GM12872 (cell line): ENCODE data around the gene ZNF79.

Experiments used
- TF ChIP-seq, protein P1 (sequence below): IDR thresholded peaks from 3 replicates; pipeline ENCODE4 v1.5.1; 2011; ENCODE audit warnings: low read depth, mild to moderate bottlenecking, low read length, moderate library complexity; ENCODE audit not compliant: insufficient read depth

Gene ZNF79

DNA sequence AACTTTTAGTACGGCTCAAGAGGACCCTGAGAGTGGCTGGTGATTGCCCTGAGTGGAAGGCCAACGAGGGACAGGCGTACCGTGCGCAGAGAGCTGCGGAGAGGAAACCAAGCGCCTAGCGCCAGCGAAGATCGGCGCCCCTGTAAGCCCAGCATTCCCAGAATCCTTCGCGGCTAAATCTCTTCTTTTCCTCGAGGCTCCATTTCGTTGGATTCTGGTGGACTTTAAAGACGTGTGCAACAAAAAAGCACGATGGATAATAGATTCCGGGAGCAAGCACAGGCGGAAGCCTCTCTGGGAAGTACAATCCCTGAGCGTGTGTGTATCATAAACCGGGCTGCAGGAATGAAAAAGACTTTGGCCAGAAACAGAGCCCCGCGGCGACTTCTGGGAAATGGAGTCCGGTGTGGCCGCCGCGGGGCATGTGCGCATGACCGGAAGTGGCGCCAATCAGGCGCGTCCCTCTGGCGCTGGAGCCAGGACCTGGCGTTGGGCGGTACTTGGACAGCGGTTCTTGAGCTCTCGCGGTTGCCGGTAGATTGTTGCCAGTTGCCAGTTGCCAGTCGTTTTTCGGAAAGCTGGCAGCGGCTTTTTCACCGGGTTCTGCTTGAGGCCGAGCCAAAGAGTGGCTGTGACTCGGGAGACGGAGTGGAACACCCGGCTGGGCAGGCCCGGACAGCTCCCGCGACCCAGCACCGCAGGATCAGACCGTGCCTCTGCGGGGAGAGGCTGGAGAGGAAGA, at the start of gene ZNF79:
Gene ZNF79 (plus strand): TSS at position 449 of the 742 bp plus-strand sequence. CDS start 406 bp downstream, outside the sequence.
- TF ChIP-seq, protein P1, sequence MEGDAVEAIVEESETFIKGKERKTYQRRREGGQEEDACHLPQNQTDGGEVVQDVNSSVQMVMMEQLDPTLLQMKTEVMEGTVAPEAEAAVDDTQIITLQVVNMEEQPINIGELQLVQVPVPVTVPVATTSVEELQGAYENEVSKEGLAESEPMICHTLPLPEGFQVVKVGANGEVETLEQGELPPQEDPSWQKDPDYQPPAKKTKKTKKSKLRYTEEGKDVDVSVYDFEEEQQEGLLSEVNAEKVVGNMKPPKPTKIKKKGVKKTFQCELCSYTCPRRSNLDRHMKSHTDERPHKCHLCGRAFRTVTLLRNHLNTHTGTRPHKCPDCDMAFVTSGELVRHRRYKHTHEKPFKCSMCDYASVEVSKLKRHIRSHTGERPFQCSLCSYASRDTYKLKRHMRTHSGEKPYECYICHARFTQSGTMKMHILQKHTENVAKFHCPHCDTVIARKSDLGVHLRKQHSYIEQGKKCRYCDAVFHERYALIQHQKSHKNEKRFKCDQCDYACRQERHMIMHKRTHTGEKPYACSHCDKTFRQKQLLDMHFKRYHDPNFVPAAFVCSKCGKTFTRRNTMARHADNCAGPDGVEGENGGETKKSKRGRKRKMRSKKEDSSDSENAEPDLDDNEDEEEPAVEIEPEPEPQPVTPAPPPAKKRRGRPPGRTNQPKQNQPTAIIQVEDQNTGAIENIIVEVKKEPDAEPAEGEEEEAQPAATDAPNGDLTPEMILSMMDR = no peak

DNA sequence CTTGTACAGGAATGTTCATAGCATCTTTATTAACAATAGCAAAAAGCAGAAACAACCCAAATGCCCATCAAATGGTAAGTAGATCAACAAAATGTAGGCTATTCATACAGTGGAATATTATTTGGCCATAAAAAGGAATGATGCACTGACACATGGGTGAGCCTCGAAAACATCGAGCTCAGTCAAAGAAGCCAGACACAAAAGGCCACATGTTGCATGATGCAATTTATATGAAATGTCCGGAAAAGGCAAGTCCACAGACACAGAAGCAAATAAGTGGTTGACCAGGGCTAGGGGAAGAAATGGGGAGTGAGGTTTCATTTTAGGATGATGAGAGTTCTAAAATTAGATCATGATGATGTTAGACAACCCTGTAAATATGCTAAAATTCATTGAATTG, 43.7 kb upstream of the ZNF79 start:
- TF ChIP-seq, protein P1 = no peak

DNA sequence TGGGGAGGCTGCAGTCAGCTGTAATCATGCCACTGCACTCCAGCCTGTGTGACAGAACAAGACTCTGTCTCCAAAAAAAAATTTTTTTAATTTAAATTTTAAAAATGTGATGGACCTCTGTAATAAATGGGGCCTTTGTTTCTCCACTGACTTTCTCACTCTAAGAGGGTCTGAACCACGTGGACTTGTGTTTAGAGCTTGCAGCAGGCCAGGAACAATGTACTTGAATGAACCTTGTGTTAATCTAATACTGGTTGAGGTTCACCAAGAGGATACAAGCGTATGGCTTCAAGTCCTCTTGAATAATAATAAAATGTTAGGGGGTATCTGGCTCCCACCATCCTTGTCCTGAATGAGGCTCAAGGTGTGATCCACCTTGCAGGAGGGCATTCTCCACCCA, 41.6 kb upstream of the ZNF79 start:
- TF ChIP-seq, protein P1 = no peak

DNA sequence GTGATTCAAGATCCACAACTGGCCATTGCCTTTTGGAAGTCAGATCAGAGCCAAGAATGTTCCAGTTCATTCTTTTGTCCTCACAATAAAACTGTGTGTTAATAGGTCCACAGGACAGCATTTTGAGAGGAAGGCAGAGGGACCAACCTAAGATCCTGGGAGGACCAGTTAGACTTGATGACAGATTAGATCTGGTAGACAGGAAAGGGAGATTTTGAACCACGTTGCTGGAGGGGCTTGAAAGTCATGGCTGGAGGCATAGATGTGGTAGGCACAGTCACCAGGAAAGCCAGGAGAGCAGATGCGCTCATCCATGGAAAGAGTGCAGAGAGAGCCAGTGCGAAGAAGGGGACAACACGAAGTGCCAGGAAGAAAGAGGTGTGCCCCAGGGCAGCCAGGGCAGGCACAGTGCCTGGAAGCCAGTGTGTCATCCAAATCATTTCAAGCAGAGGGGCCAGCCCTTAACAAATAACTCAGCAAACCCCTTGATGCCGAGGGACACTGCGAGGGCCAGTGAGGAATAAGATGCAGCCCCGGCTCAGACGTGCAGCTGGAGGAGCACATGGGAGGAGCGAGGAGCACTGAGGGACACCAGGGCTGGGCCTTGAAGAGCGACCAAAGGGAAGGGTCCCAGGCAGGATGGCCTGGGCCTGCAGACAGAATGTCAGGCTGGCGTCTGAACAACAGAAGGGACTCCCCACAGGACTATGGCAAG, 40.0 kb upstream of the ZNF79 start:
- TF ChIP-seq, protein P1 = no peak

DNA sequence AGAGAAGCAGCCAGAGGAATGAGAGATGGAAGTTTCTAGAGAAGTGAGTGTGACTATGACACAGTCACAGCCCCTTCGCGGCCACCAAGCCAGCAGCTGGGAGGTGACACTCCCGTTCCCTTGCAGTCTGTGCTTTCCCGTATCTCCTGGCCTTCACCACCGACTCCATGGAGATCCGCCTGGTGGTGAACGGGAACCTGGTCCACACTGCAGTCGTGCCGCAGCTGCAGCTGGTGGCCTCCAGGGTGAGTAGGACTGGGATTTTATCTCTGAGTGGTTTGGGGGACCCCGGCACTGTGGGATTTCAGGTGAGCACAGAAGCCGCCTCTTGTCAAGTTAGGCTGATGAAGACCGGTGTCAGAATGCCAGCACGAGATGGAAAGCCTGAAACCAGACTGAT, 39.3 kb upstream of the ZNF79 start:
- TF ChIP-seq, protein P1 = no peak

DNA sequence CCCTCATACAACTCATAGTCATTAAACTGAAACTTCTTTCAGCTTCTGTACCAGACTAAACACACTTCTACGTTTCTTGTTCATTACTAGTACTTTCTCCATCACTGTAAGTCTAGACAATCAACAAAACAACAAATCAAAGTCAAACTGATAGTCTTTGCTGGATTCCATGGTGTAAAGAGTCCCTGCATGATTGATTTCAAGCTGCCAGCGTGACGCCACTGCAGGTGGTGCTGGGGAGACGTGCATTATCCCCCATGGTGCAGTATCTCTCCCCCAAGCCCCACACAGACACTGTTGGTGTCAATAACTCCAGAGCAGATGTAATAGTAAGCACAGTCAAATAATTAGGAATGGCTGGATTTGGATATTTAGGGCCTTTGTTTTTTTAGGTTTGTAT, 37.9 kb upstream of the ZNF79 start:
- TF ChIP-seq, protein P1 = no peak

DNA sequence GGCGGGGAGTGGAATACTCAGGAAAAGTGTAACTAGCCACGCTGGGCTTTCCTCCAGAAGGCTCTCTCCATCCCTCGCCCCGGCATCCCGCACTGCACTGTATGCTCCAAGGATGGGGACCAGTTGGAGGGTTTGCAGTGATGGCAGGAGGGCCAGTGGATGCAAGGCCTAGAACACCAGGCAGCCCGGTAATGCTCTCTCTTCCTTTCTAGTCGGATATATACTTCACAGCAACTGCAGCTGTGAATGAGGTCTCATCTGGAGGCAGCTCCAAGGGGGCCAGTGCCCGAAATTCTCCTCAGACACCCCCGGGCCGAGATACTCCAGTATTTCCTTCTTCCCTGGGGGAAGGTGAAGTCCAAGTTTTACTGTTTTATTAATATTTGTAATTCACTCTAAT, 37.2 kb upstream of the ZNF79 start:
- TF ChIP-seq, protein P1 = no peak
